Measurements from ENCODE around the gene AK4.
A peak's percentile ranks its signal among the peaks of the same experiment; 100 is the strongest.

Gene AK4

GRCh38 chr1:65250826-65251225 lies 102.8 kb downstream of the AK4 start:
- no peak for DNase-seq (ENCODE audit: low spot score)

- no peak for DNase-seq (ENCODE audit: low spot score)
These were observed 105.9 kb downstream of the AK4 start for GRCh38 chr1:65253800-65254319.

GRCh38 chr1:65254320-65255034 lies 106.5 kb downstream of the AK4 start:
- DNase-seq (ENCODE audit: low spot score) = peak; percentile 82

GRCh38 chr1:65255035-65255655 lies 107.1 kb downstream of the AK4 start:
- no peak for DNase-seq (ENCODE audit: low spot score)

- DNase-seq (ENCODE audit: low spot score) = no peak
These were observed 107.7 kb downstream of the AK4 start for GRCh38 chr1:65255656-65256050.

GRCh38 chr1:65256860-65257708 lies 109.1 kb downstream of the AK4 start:
- DNase-seq (ENCODE audit: low spot score) = no peak

- no peak for DNase-seq (ENCODE audit: low spot score)
These were observed 110.1 kb downstream of the AK4 start for GRCh38 chr1:65258106-65258505.

GRCh38 chr1:65259816-65260215 lies 111.8 kb downstream of the AK4 start:
- DNase-seq (ENCODE audit: low spot score) = no peak

GRCh38 chr1:65260851-65261473 lies 113.0 kb downstream of the AK4 start:
- DNase-seq (ENCODE audit: low spot score) = no peak

- DNase-seq (ENCODE audit: low spot score) = no peak
These were observed 115.3 kb downstream of the AK4 start for GRCh38 chr1:65263286-65263685.

GRCh38 chr1:65264197-65264929 lies 116.4 kb downstream of the AK4 start:
- peak; percentile 28 for DNase-seq (ENCODE audit: low spot score)

GRCh38 chr1:65265296-65265650 lies 117.3 kb downstream of the AK4 start:
- no peak for DNase-seq (ENCODE audit: low spot score)

GRCh38 chr1:65265651-65266351 lies 117.8 kb downstream of the AK4 start:
- DNase-seq (ENCODE audit: low spot score) = peak; percentile 57

GRCh38 chr1:65266476-65266875 lies 118.5 kb downstream of the AK4 start:
- DNase-seq (ENCODE audit: low spot score) = no peak

- no peak for DNase-seq (ENCODE audit: low spot score)
These were observed 119.3 kb downstream of the AK4 start for GRCh38 chr1:65267271-65267670.

- DNase-seq (ENCODE audit: low spot score) = no peak
These were observed 119.7 kb downstream of the AK4 start for GRCh38 chr1:65267683-65268082.

GRCh38 chr1:65269612-65270011 lies 121.6 kb downstream of the AK4 start:
- DNase-seq (ENCODE audit: low spot score) = no peak

GRCh38 chr1:65276197-65276939 lies 128.4 kb downstream of the AK4 start:
- no peak for DNase-seq (ENCODE audit: low spot score)

GRCh38 chr1:65277605-65278347 lies 129.8 kb downstream of the AK4 start:
- DNase-seq (ENCODE audit: low spot score) = no peak
